Activated CD4-positive, CD25-positive, alpha-beta regulatory T cell treated with anti-CD3 and anti-CD28 coated beads, Interleukin-2, amount 50 U/mL, for 24 hours (primary cell): ENCODE measurements around the gene MYO7A.

Experiments
- ATAC-seq, 2 donors: fragments of 150-1000 bp; cut with Tn5 transposase; one replicate each; pipeline ENCODE4 v1.10.0; 2021; ENCODE audit warnings: mild to moderate bottlenecking in 1 of 2, moderate library complexity in 1 of 2

Gene MYO7A

GRCh38 chr11:77187776-77188632, 60.0 kb downstream of the MYO7A start:
- peak; percentile 62 to 68 for ATAC-seq

- ATAC-seq, result no peak
These were observed 60.8 kb downstream of the MYO7A start for GRCh38 chr11:77188633-77189491.

GRCh38 chr11:77189588-77190210, 61.7 kb downstream of the MYO7A start:
- no peak for ATAC-seq

- ATAC-seq, result no peak
These were observed 62.5 kb downstream of the MYO7A start for GRCh38 chr11:77190331-77191075.

DNA sequence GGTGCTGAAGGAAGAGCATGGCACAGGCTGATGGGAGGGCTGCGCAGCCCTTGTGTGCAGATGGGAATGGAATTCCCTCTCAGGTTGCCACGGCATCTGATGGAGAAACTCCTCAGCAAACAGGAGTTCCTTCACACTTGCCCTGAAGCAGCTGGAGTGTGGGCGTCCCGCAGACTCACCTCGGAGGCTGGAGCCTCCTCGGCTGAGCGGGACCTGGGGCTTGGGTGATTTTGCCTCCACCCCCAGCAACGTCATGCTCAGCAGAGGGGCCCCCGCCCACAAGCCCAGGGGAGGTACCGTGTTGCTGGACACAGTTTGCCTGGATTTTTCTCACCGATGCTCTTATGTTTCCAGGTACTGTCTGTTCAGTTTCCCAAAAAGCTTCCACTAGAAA, 63.4 kb downstream of the MYO7A start:
- no peak for ATAC-seq

DNA sequence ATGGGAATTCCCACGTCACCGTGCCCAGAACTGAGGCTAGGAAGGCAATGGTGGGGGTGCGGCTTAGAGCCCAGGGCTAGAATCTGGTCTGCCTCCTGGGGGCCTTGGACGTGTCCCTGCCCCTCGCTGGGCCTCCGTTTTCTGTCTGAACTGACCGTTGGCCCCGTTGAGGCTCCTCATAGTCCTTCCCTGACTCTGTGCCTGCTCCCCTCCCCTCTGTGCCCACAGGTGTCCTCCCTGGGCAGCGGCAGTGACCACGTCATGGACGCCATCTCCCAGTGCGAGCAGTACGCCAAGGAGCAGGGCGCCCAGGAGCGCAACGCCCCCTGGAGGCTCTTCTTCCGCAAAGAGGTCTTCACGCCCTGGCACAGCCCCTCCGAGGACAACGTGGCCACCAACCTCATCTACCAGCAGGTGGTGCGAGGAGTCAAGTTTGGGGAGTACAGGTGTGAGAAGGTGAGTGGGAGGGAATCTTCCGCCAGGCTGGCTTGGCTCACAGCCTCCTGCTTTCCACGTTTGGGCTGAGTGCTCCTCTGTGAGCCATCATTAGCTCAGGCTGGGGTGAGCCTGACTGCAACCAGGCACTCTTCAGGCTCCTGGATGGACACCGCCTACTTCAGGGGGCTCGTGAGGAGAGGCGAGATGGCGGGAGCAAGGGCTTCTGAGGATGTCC, 63.9 kb downstream of the MYO7A start:
- ATAC-seq, result peak; percentile 39 to 45

- ATAC-seq, result no peak
These were observed 65.1 kb downstream of the MYO7A start for GRCh38 chr11:77193167-77193566.

DNA sequence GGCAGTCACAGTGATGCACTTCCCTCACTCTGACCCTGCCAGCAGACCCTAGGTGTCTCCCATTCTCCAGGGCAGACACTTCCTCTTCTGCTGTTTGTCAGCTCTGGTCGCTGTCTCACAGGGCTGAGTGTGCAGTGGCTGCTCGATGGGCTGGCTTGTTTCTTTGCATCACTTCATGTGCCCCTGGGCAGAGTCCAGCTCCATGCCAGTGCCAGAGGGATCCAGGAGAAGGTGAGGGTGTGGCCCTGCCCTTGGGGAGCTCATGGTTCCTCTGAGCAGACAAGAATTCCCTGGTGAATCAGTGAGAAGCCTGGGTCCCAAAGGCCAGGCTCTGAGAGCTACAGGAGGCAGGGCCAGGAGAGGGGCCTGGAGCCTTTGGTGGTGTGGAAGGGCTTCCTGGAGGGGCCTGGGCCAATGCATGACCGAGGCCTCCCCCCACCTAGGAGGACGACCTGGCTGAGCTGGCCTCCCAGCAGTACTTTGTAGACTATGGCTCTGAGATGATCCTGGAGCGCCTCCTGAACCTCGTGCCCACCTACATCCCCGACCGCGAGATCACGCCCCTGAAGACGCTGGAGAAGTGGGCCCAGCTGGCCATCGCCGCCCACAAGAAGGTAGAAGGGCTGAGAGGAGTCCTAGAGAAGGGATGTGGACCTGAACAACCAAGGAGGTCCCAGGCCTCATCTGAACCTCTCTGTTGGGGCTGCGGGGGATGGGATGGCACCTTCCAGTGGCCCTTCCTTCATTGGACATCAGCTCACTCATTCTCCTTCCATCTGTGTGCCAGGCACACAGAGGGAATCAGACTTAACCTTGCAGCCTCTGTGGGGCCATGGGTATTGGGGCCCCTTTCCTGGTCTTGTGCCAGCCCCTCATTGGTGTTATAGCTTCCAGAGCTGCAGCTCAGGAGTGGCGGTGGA, 66.1 kb downstream of the MYO7A start:
- ATAC-seq, result no peak

- ATAC-seq, result no peak
These were observed 67.2 kb downstream of the MYO7A start for GRCh38 chr11:77195071-77195755.

DNA sequence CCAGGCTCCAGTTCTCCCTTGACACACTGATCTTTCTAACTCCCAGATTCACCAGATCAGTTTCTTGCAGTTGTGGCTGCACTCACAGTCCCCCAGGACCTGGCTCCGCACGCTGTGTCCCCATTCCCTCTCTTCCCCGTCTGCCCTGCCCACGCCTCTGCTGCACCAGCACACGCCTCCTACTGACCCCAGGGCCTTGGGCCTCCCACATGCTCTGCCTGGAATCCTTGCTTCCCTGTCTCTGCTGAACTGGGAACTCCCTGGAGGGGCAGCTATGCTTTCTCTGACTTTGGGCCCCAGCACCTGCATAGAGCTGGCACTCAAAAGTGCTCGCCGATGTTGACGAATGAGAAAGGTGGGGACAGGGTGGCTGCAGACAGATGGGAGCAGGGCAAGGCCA, 68.9 kb downstream of the MYO7A start:
- no peak for ATAC-seq

- no peak for ATAC-seq
These were observed 69.7 kb downstream of the MYO7A start for GRCh38 chr11:77197626-77198320.

GRCh38 chr11:77198440-77198849, 70.4 kb downstream of the MYO7A start:
- ATAC-seq, result no peak

DNA sequence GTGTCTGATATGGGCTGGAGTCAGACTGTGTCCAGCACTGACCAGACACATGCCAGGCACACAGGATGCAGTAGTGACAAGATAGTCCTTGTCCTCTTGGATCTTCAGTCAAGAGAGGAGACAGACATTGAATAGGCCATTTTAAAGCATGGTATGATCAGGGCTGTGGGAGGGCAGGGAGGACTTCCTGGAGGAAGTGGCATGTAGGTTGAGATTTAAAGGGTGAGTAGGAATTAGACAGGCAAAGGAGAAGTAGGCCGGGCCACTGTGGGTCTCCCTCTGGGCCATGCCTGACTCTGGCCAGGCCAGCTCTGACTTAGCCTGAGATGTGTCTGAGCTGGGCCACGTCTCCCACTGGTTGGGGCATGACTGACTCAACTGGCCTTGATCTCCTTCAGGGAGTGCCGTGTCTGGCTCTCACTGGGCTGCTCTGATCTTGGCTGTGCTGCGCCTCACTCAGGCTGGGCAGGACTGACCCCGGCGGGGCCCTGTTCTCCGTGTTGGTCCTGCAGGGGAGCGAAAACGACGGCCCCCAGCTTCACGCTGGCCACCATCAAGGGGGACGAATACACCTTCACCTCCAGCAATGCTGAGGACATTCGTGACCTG, 71.2 kb downstream of the MYO7A start:
- ATAC-seq, result no peak

DNA sequence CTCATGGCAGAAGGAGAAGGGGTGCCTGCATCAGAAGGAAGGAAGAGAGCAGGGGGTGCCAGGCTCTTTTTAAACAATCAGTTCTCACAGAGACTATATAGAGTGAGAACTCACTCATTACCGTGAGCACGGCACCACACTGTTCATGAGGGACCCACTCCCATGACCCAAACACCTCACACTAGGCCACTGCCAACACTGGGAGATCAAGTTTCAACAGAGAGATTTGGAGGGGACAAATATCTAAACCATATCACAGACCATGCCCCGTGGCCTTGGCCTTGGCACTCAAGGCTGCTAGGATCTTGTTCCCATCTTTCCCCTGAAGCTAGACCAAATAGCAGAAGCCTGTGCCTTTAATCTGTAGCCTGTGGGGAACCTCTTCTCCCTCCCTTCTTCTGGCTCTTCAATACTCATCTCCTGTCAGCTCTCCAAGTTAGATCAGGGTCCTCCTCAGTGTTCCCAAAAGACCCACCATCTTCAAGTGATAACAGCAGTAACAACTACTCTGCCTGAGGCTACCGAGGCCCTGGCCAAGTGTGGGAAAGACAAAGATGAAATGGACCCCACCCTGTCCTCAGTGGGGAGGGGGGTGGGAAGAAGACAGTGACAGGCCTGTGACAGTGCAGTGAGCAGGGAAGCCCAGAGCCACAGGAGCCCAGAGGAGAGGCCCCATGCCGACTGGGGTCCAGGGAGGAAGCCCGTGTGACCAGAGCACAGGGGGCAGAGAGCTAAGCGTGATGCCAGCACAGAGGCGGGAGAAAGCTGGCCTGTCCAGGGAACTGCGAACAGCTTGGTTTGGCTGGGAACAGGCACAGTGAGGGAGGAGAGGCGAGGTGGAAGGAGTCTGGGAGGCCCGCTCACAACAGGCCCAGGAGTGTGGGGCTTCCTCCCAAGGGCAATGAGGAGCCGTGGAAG, 72.6 kb downstream of the MYO7A start:
- no peak for ATAC-seq

DNA sequence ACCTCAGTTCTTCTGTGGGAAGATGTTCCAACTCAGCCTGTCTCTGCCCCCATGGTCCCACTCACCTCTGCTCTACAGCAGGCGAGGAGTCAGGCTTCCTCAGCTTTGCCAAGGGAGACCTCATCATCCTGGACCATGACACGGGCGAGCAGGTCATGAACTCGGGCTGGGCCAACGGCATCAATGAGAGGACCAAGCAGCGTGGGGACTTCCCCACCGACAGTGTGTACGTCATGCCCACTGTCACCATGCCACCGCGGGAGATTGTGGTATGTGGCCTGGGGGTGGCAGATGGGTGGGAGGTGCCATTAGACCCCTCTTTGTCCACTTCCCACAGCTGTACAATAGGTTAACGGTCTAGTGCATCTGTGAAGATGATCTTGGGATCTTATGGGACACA, 73.3 kb downstream of the MYO7A start:
- no peak for ATAC-seq

- no peak for ATAC-seq
These were observed 74.2 kb downstream of the MYO7A start for GRCh38 chr11:77201991-77202841.
